HG03469 (cell line): Measurements from ENCODE around the gene RIPK4.

Source experiments
- ATAC-seq: cut with Tn5 transposase; IDR thresholded peaks from one replicate; pipeline ENCODE4 v1.9.1; 2021; ENCODE audit warnings: mild to moderate bottlenecking, moderate library complexity, moderate number of reproducible peaks; ENCODE audit not compliant: unreplicated experiment

RIPK4 gene

DNA sequence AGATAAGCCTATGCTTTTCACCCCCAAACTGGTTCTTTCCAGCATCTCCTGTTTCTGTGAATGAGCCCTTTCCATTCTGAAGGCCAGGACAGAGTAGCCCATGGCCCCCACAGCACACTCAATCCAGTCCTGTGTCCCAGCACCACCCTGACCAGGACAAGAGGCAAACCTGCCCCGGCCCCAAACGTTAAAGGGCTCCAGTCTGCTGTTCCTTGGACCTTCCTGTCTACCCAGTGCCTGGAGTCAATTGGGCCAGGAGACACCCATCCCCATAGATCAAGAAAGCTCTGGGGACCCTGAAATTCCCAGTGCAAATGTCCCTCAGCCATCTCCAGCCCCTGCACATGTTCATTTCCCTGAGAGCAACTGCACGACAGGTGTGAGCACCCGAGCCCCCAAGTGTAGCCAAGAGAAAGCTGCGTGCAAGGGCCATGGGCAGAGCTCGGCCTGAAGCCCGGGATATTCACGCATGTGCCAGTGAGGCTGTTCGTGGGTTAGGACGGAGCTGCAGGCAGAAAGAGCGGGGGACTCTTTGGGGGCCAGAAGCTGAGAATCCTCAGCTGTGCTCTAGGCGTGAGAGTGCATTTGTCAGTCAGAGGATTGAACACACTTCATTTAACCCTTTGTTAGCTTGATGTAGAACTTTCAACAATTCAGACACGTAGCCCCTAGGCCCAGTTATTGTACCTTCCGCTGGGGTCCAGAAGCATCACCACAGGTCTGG, 4.2 kb upstream of the RIPK4 start:
- no peak for ATAC-seq

DNA sequence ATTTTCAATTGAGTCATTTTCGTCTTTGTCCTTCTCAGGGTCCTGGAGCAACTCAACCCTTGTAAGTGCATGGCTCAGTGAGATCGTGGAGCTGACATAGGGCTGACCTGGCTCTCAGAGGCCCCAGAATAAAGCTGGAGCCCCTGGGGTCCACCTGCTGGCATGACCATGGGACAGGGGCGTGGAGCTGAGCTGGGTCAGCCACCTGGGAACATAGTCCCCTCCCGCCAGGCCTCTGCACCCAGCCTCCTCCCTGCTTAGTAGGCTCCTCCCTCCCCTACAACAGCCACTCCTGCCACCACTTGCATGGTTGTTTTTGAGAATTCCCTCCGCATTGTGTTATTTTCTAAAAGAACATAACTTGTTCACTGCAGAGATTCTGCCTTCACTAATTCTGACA, 3.1 kb upstream of the RIPK4 start:
- ATAC-seq, result no peak

DNA sequence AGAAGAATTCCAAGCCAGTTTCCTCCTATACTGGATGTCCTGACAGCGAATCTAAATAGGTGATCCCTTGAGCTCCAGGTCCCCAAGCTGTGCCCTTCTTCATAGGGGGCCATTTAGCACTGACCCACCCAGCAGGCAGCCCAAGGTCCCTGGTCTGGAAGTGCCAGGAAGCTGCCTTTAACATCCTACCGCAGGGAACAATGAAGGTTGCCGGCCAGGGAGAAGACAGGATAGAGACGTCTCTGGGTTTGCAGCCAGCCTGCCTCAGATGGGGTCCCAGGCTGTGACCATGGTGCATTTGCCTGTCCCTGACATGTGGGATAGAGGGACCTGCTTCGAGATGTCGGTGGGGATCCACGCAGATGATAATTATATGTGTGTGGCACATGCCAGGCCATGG, 2.7 kb upstream of the RIPK4 start:
- ATAC-seq, result no peak

DNA sequence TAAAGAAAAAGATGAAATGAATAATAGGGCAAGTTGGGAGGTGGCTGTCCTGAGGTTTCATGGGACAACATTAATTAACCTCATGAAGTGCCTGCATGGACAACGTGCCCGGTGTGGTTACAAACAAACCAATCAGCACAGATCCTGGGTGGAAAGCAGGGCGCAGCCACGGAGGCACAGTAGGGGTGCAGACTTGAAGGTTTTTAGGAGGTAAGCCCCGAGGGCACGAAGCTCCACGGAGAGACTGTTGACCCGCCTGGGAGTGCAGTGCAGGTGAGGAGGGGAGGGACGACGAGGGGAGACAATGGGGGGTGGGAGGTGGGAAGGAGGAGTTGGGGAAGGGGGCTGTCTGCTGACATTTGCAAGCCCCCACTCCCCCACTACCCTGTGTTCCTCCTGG, 2.3 kb upstream of the RIPK4 start:
- no peak for ATAC-seq

DNA sequence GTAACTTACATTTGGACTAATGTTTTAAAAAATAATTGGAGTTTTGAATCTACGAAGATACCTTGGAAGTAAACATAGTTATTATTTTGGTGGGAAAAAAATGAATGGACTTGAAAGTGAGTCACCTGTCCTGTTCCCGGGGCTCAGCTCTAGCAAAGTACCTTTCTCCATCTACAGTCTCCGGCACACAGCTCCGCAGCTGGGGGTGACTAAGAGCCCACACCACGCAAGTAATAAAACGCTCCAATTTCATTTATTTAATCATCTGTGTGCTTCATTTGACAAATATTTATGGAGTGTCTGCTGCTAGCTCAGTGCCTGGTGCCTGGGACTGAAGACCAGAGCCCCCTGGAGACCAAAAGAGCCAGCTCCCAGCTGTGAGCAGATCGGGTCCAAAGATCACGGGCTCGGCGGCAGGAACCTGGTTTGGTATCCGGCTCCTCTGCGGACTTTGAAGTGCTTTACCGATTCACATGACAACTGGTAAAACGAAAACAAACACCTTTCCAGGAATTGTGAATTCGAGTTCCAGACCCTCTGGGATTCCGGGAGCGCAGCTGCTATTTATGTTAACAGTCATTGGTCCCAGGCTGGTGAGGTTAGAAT, 1.7 kb upstream of the RIPK4 start:
- no peak for ATAC-seq

DNA sequence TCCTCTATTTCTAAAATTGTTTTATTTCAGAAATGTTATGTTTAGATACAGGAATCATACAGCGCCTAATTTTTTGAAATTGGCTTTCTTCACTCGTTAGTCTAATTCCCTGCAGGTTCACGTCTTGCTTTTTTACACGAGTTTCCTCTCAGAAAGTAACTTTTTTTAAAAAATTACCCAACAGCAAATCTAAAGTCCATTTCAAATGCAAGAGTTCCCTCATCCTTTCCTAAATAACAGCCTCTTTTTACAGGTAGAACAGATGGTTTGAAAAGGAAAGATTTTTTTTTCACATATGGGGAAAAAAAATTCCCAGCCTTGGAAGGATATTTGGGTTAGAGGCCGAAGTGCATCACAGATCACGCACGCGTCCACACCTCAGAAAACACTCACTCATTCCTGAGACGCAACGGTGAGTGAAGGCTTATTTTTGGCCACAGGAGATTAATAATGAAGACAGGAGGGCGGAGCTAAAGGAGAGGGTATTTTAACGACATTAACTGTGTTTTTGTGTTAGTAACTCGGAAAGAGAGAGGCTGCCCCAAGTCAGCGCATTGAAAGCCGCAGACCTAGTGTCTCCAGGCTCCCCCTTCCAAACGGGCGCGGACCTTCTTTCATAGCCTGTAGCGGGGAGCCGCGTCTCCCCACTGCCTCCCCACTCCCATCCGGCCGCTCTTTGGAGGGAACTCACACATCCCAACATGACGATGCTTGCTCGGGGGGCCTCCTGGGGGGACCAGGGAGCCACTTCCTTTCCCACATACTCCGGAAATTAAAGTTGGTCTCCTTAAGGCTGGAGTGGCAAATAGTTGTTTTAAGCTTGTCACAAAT, 969 bp upstream of the RIPK4 start:
- no peak for ATAC-seq

DNA sequence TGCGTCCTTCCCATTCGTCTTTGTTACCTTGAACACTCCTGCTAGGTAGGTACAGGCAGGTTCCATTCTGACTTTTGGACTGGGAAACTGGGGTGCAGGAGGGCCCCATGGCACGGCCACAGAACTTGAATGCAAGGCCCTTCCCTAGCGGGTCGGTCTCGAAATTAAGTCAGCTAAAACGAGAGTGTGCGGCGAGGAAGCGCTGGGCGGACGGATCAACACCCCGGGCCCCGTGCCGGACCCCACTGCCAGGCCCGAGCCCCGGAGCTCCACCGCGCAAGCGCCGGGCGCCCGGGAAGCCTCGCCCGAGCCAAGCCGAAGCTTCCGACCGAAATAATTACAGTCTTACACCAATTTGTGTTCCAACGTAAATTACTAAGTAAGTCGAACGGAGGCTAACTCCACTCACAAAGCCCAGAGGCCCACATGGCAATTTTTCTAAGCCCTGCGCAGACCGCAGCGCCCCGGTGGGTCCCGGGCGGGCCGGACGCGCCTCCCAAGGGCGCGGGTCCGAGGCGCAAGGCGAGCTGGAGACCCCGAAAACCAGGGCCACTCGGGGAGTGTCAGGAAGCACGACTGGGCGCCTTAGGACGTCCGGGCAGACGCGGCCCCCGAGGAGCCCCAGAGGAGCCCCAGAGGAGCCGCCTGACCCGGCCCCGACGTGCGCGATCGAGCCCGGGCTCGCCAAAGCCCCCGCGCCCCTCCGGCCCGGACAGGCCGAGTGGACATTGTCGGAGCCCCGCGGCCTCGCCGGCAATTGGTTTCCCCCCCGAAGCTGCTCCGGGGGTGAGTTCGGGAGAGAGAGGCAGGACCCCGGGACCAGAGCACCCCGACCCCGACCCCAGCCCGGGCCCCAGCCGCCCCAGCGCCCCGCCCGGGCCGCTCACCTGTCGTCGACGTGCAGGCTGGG, 624 bp downstream of the RIPK4 start:
- no peak for ATAC-seq

DNA sequence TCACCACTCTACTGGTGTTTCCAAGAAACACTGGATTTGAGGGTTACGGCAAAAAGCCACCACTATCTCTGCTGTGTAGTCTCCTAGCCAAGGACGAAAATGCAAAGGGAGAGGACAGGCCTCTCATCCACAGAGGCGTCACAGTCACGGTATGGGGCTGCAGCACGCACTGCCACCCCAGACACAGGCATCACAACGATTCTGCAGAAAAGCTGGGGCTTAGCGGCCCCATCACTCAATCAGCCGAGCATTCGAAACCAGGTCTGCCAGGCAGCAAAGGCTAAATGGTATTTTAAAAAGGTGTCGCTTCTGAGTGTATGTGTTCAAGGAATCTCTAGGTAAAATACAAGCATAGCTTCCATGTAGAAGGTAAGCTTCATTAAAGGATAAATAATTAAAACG, 1.4 kb downstream of the RIPK4 start:
- no peak for ATAC-seq

DNA sequence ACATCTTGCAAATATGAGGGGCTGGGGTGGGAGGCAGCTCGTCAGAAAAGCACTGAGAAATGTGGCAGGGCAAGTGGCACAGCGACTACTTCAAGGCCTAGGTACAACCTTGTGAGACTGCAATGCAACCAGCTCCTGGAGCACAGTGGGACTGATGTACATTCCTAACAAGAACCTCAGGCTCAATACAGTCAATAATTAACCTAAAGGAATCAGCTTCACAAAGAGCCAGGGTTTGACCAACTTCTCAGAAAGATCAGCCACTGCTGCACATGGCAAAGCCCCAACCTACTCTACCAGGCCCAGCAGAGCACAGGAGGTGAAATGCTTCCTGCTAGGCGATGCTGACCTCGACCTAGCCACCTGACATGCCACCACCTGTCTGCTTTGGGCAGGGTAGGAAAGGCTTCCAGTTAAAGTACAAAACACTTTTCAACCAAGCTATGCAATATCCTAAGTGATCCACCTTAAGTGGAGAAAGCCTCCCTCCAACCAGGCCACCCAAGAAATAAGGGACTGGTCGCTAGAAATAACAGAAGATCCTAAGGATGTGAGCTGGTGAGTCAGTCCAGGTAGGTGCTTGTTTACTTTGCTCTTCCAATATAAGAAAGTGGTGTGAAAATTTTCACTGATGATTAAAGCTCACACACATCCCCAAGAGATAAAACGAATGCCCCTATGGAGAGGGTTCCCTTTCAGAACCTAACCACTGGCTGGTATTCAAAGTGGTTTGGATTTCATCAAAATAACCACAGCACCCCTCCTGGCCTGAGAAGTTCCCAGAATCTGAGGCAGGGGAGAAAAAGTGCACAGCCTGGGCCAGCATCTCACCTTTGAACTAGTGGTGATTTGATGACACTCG, 2.1 kb downstream of the RIPK4 start:
- no peak for ATAC-seq

DNA sequence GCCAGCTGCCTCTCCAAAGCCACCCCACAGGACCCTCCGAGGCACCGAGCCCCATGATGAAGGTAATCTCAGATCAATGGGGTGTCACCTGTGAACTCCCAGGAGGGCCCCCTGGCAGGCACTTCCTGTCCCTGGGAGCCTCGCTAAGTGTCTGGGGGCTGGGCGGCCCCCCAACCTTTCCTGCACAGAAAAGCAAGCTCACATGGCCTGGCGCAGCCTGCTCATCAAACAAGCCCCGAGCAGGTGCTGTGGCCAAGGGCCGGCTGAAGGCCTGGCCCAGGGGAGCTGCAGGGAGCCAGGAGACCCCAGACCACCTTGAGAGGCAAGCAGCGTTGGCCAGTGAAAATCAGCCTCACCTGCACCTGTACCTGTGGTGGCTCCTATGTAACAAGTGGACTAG, 2.9 kb downstream of the RIPK4 start:
- no peak for ATAC-seq

DNA sequence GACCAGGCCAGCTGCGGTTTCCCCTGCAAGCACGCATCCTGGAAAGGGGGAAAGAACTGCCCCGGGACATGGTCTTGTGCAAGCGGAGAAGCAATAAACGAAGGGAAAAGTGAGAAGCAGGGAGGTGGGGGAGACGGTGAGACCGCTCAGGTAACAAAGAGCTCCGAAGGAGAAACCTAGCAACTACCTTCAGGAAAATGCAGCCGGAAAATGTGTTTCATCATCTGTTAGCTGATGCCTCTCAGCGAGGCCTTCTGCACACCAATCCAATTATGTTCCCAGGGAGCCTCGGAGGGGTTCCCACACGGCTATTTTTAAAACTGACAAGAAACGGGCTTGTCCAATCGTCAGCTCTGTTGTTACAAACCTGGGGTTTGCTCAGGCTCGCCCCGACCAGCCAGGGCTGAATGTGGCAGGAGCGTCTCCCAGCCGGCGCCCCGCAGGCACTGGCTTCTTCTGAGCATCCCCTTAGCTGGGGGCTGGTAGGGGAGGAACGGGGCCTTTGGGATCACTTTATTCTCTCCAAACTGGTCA, 3.4 kb downstream of the RIPK4 start:
- no peak for ATAC-seq

DNA sequence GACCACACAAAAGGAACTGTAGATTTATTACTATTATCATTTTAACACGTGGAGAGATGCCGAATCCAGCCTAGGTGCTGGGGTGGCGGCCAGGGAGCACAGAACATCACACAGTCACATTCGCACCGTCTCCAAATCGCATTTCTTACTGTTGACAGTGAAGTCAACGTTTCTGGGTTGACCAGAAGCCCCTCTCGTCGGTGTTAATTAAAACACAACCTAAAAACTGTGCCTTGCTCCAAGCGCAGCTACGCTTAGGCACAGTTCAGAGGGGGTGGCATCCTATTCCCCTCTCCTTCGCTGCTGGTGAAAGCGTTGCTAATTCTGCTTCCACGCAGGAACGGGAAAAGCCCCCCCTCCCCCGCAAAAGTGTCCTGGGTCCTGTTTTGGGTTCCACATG, 4.1 kb downstream of the RIPK4 start:
- no peak for ATAC-seq

DNA sequence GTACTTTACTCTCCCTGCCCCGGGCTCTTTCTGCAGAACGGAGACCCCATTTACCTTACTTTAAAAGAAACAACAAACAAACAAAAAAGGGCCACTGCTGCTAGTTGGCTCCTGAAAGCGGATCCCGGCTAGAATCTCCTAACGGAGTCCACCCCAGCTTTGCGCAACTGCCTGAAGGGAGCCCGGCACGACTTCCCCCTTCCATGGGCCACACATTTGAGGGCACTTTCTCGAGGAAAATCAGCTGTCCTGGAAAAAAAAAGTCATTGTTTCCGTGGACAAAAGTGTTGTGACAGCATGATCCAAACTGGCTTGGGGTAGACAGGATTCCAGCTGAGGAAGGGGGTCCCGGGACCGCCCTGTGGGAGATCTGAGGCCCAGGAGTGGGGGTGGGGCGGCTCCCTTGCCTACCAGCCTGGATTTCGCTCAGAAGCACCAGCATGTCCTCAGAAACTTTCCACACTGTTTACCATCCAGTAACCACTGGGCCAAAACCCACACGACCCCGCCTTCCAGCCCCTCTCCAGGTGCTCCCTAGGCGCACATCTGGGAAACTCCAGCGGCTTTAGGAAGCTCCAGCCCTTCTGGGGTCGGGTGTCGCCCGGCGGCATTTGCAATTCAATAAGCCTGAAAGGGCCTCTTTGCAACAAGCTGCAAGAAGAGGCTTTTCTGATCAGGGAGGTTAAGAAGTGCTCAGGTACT, 4.8 kb downstream of the RIPK4 start:
- ATAC-seq, result no peak

DNA sequence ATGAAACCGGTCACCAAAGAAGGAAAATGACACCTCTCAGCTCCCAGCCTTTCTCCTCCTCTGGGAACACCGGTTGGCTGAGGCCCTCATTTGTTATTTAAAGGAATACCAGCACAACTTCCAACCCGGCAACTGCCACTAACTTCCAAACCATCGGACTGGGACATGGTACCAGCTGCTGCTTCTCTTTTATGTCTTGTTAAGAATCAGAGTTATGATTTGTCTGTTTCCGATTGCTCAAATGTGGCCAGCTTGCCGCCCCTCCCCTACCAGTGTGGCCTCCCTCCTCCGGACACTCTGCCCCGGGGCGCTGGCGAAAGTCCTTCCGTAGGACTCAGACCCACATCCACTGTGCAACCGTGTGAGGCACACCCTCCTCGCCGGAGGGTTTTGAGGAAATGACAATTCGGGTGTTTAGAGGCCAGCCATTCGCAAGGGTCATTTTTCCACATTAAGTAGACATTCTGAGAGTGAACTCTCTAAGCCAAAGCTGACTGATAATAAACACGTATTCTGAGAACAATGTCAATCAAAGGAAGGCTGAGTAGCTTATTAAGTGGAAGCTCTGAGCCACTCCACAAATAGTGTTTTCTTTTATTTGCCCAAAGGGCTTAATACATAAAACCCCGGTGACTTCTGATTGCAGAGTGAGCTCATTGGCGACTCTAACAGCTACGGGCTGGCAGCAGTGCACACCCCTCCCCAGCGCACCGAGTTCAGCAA, 5.5 kb downstream of the RIPK4 start:
- ATAC-seq, result no peak

DNA sequence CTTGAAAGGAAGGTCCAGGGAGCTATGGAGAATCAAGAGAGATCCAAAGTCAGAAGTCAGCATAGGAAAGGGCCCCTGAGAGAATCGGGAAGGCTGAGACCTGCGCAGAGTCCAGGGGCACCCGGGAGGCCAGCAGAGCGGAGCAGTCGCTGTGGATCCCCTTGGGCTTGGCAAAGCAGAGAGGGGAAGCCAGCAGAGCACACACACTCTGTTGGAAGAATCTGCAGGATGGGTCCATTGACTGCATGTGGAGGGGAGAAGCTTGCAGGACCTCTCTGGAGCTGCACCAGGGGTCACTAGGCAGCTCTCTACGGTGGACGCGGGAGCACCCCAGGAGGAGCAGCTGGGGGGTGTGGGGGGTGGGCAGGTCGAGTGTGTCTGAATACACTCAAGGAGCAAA, 6.4 kb downstream of the RIPK4 start:
- ATAC-seq, result no peak

DNA sequence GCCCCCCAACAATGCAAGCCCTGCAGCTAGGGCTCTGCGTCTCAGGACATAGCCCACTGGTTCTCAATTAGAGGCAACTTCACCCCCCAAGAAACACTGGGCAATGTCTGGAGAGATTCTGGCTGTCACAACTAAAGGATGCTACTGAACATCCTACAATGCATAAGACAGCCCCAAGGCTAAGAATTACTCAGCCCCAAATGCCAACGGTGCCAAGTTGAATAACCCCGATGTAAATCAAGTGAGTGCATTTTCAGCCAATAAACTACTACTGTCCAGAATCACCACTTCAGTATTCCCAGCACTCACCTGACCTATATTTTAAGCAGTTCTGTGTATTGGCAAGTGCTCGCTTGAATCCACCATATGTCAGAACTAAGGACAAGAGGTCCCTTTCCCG, 6.9 kb downstream of the RIPK4 start:
- ATAC-seq, result no peak

DNA sequence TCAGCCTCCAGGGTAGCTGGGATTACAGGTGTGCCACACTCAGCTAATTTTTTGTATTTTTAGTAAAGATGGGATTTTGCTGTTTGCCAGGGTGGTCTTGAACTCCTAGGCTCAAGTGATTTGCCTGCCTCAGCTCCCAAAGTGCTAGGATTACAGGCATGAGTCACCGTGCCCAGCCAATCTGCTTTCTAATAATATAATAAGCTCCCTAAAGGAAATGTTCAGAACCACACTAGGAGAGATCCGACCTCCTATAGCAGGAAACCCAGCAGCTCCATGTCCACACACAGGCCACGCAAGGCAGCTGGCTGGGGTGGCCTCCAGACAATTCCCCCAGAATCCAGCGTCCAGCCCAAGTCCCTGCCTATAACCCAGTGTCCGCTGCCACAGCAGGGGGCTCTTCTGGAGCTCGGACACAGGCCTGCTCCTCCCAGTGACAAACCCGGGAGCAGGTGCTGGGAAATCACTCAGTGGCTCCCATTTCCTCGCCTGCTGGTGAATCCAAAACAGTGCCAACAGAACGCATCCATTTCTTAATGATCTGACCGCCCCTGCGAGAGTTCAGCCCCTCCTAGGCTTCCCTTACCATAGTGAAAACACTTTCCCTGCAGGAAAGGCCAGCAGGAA, 7.5 kb downstream of the RIPK4 start:
- no peak for ATAC-seq

DNA sequence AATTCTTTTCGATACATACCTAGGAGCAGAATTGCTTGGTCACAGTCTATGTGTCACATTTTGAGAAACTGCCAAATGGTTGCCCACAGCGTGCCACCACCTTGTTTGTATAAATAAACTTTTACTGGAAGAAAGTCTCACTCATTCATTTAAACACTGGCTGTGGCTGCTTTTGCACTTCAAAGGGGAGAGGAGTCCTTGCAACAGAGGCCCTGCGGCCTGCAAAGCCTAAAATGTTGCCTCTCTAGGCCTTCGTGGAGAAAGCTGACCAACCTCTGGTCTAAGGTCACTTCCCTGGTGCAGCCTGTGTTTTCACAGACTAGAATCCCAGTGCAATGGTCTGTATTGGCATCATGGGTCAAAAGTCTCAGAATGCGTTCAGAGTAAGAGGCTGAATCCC, 8.3 kb downstream of the RIPK4 start:
- no peak for ATAC-seq
